ENCODE results near the gene TMEM97. TPM values are rescaled to one million over a fixed set of nuclear protein-coding genes. Genes with fewer than 3 reads are reported as not detected.
A peak's percentile ranks its signal among the peaks of the same experiment; 100 is the strongest.

TMEM97 gene
- total RNA-seq, 2 donors from 2014 or later: 3.2 to 3.4 TPM

GRCh38 chr17:28369684-28370034 lies 50.7 kb downstream of the TMEM97 start:
- no peak for DNase-seq (ENCODE audit: low spot score)
- H3K27ac ChIP-seq: peak overlapping the region; percentile 57 to 69
- no peaks in the 10 kb centered on the region for H3K27me3 ChIP-seq
- no peaks in the 10 kb centered on the region for H3K36me3 ChIP-seq
- H3K4me3 ChIP-seq: no peak overlapping the region
- no peaks in the 10 kb centered on the region for H3K9me3 ChIP-seq
- H3K4me1 ChIP-seq: peaks cover 0 to 37% of the 10 kb centered on the region in 2 donors
- TF ChIP-seq CTCF (IDR thresholded peaks at IDR 0.05): no peak

GRCh38 chr17:28370035-28370743 lies 51.2 kb downstream of the TMEM97 start, which contains the start of gene VTN:
Gene VTN, minus strand, starts transcription at chr17:28370307. Its CDS starts 104 bp downstream, at chr17:28370203.
- H3K9me3 ChIP-seq: no peaks in the 10 kb centered on the region
- peak; percentile 83 for DNase-seq (ENCODE audit: low spot score)
- H3K4me1 ChIP-seq: peaks cover 0 to 37% of the 10 kb centered on the region in 2 donors
- H3K36me3 ChIP-seq: no peaks in the 10 kb centered on the region
- TF ChIP-seq CTCF (IDR thresholded peaks at IDR 0.05): no peak
- H3K27me3 ChIP-seq: no peaks in the 10 kb centered on the region
- H3K27ac ChIP-seq: peak within 1 kb of the TSS; percentile 57 to 69
- peak within 1 kb of the TSS; percentile 49 to 65 for H3K4me3 ChIP-seq

- H3K4me1 ChIP-seq: peaks cover 0 to 37% of the 10 kb centered on the region in 2 donors
- no peaks in the 10 kb centered on the region for H3K36me3 ChIP-seq
- peak overlapping the region; percentile 57 to 69 for H3K27ac ChIP-seq
- no peak overlapping the region for H3K4me3 ChIP-seq
- no peaks in the 10 kb centered on the region for H3K27me3 ChIP-seq
- no peaks in the 10 kb centered on the region for H3K9me3 ChIP-seq
- TF ChIP-seq CTCF (IDR thresholded peaks at IDR 0.05): no peak
- no peak for DNase-seq (ENCODE audit: low spot score)
These were observed 51.7 kb downstream of the TMEM97 start for GRCh38 chr17:28370744-28371103.

- Histone ChIP-seq H3K4me1 (peaks cover 0 to 37% of the 10 kb centered on the region in 2 donors), H3K4me3 (peak within 1 kb of the TSS; percentile 49 to 65), H3K27ac (peak within 1 kb of the TSS; percentile 57 to 69), H3K9me3 (no peaks in the 10 kb centered on the region), H3K36me3 (no peaks in the 10 kb centered on the region), H3K27me3 (no peaks in the 10 kb centered on the region)
- TF ChIP-seq CTCF (IDR thresholded peaks at IDR 0.05): no peak
- DNase-seq (ENCODE audit: low spot score): peak; percentile 76
These were observed 52.5 kb downstream of the TMEM97 start, which contains the start of gene SARM1 for GRCh38 chr17:28371245-28372202. Gene SARM1, plus strand, starts transcription at chr17:28371694. Its CDS starts 339 bp downstream, at chr17:28372033.

- TF ChIP-seq CTCF (IDR thresholded peaks at IDR 0.05): no peak
- peak overlapping the region; percentile 49 to 65 for H3K4me3 ChIP-seq
- H3K27me3 ChIP-seq: no peaks in the 10 kb centered on the region
- no peak for DNase-seq (ENCODE audit: low spot score)
- peaks cover 0 to 37% of the 10 kb centered on the region in 2 donors for H3K4me1 ChIP-seq
- no peaks in the 10 kb centered on the region for H3K9me3 ChIP-seq
- H3K36me3 ChIP-seq: no peaks in the 10 kb centered on the region
- peak overlapping the region; percentile 57 to 69 for H3K27ac ChIP-seq
These were observed 53.4 kb downstream of the TMEM97 start for GRCh38 chr17:28372203-28372944.

Data from right atrium auricular region (tissue), 2 donors.